UCSD-AML1 (cell line): Measurements from ENCODE around the gene POU2F2.

Source experiments
- DNase-seq: peaks from one replicate; lab custom pipeline; 2025; ENCODE audit not compliant: unreplicated experiment; lab: John Stamatoyannopoulos, UW

POU2F2 gene

GRCh38 chr19:42132030-42132628 is at the start of gene POU2F2:
Gene POU2F2, minus strand, starts transcription at chr19:42132446. Its CDS starts 35 bp downstream, at chr19:42132411.
- peak; percentile 84 for DNase-seq

GRCh38 chr19:42178791-42179674 is 46.8 kb upstream of the POU2F2 start:
- DNase-seq: no peak

- no peak for DNase-seq
These were observed 45.4 kb upstream of the POU2F2 start for GRCh38 chr19:42177686-42178019.

- DNase-seq: peak; percentile 45
These were observed 44.9 kb upstream of the POU2F2 start for GRCh38 chr19:42176990-42177685.

- no peak for DNase-seq
These were observed 44.4 kb upstream of the POU2F2 start for GRCh38 chr19:42176649-42176989.

- no peak for DNase-seq
These were observed 43.9 kb upstream of the POU2F2 start for GRCh38 chr19:42175952-42176648.

- DNase-seq: no peak
These were observed 42.9 kb upstream of the POU2F2 start for GRCh38 chr19:42174958-42175734.

GRCh38 chr19:42174188-42174587 is 41.9 kb upstream of the POU2F2 start:
- DNase-seq: no peak

- DNase-seq: no peak
These were observed 41.4 kb upstream of the POU2F2 start for GRCh38 chr19:42173695-42174094.

GRCh38 chr19:42172261-42172660 is 40.0 kb upstream of the POU2F2 start:
- DNase-seq: no peak

- no peak for DNase-seq
These were observed 38.5 kb upstream of the POU2F2 start for GRCh38 chr19:42170715-42171114.

- DNase-seq: no peak
These were observed 37.5 kb upstream of the POU2F2 start for GRCh38 chr19:42169486-42170413.

GRCh38 chr19:42168206-42168605 is 36.0 kb upstream of the POU2F2 start:
- no peak for DNase-seq

- DNase-seq: no peak
These were observed 34.1 kb upstream of the POU2F2 start for GRCh38 chr19:42166316-42166715.

GRCh38 chr19:42165146-42165545 is 32.9 kb upstream of the POU2F2 start:
- DNase-seq: no peak

GRCh38 chr19:42161616-42162263 is 29.5 kb upstream of the POU2F2 start:
- DNase-seq: no peak

- no peak for DNase-seq
These were observed 27.7 kb upstream of the POU2F2 start for GRCh38 chr19:42159942-42160341.

GRCh38 chr19:42158926-42159325 is 26.7 kb upstream of the POU2F2 start:
- no peak for DNase-seq

- DNase-seq: no peak
These were observed 24.3 kb upstream of the POU2F2 start for GRCh38 chr19:42156571-42156970.
